Fibroblast of lung (primary cell): ENCODE results near the gene LSM8.

Source experiments
- EZH2 ChIP-seq: IDR thresholded peaks from 2 replicates; pipeline ENCODE4 v1.5.1; 2012; ENCODE audit warnings: low read length, control low read depth, mild to moderate bottlenecking; ENCODE audit errors: missing control alignments
- TF ChIP-seq, protein P1 (sequence below), 2 donors: IDR thresholded peaks in 1 of 2; conservative IDR thresholded peaks in 1 of 2; 1 replicate in 1 of 2; 2 replicates in 1 of 2; pipeline ENCODE4 v1.5.1; 2011 to 2012; ENCODE audit warnings: low read length in 2 of 2, control low read depth in 1 of 2, inconsistent platforms in 1 of 2, low read depth in 1 of 2, mild to moderate bottlenecking in 1 of 2

DNA sequence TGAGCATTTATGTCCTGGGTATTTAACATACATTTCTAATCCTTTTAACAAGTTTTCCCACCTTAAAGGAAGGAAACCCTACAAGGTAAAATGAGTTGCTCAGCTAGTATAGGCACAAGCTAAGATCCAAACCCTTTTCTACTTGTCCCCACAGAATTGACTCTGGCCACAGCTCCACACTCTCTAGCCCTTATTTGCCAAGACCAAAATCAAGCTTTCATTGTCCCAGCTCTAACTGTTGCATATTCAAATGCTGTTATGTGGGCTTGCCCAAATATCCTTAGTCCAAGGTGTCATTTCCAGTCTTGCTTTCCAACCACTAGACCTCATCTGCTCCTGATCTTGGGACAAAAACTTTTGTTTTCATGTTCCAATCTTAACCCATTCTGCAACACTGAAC, 31.3 kb upstream of the LSM8 start:
- TF ChIP-seq EZH2: no peak
- TF ChIP-seq, protein P1, sequence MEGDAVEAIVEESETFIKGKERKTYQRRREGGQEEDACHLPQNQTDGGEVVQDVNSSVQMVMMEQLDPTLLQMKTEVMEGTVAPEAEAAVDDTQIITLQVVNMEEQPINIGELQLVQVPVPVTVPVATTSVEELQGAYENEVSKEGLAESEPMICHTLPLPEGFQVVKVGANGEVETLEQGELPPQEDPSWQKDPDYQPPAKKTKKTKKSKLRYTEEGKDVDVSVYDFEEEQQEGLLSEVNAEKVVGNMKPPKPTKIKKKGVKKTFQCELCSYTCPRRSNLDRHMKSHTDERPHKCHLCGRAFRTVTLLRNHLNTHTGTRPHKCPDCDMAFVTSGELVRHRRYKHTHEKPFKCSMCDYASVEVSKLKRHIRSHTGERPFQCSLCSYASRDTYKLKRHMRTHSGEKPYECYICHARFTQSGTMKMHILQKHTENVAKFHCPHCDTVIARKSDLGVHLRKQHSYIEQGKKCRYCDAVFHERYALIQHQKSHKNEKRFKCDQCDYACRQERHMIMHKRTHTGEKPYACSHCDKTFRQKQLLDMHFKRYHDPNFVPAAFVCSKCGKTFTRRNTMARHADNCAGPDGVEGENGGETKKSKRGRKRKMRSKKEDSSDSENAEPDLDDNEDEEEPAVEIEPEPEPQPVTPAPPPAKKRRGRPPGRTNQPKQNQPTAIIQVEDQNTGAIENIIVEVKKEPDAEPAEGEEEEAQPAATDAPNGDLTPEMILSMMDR (conservative IDR thresholded peaks at IDR 0.05 in 1 of 2, IDR thresholded peaks at IDR 0.05 in 1 of 2; ENCODE audit: low read depth in 1 of 2, low read length in 2 of 2): no peak
